GM12878 (cell line): ENCODE data around the gene NUP210L. TPM values are rescaled to one million over a fixed set of nuclear protein-coding genes. Genes with fewer than 3 reads are reported as not detected.

Source experiments
- ASH2L ChIP-seq: fragments of 300-600, 200-600 bp; sonication (generic); IDR thresholded peaks from 2 replicates; pipeline ENCODE4 v1.6.1; 2017; ENCODE audit warnings: low read depth, mild to moderate bottlenecking, borderline replicate concordance
- BCL11A ChIP-seq: IDR thresholded peaks from 2 replicates; pipeline ENCODE4 v1.6.1; 2011; ENCODE audit warnings: low read depth, low read length
- BCL3 ChIP-seq: IDR thresholded peaks from 2 replicates; pipeline ENCODE4 v1.6.1; 2011; ENCODE audit warnings: borderline replicate concordance, low read depth, mild to moderate bottlenecking, moderate library complexity, low read length; ENCODE audit not compliant: insufficient read depth, poor library complexity, severe bottlenecking
- BRCA1 ChIP-seq: IDR thresholded peaks from 2 replicates; pipeline ENCODE4 v1.6.1; 2011; ENCODE audit warnings: low read depth, low read length, improper control_type of control experiment
- DPF2 ChIP-seq: fragments of 450-650 bp; IDR thresholded peaks from 2 replicates; pipeline ENCODE4 v1.6.1; 2017; ENCODE audit warnings: mild to moderate bottlenecking
- E2F8 ChIP-seq: fragments of 450-650 bp; IDR thresholded peaks from 2 replicates; pipeline ENCODE4 v1.6.1; 2018; ENCODE audit warnings: mild to moderate bottlenecking, low read depth, moderate library complexity; ENCODE audit not compliant: partially characterized antibody
- EP300 ChIP-seq, 2 experiments: fragments of 150-350 bp in 1 of 2; IDR thresholded peaks; 2 replicates each; pipeline ENCODE4 v1.6.1; 2011 to 2012; ENCODE audit warnings: low read depth in 2 of 2, low read length in 2 of 2, borderline replicate concordance in 1 of 2, improper control_type of control experiment in 1 of 2, inconsistent platforms in 1 of 2; ENCODE audit not compliant: control insufficient read depth in 1 of 2
- FOXK2 ChIP-seq: fragments of 450-650 bp; IDR thresholded peaks from 2 replicates; pipeline ENCODE4 v1.6.1; 2017; ENCODE audit warnings: mild to moderate bottlenecking, moderate library complexity
- GATAD2B ChIP-seq: fragments of 450-650 bp; conservative IDR thresholded peaks from 2 replicates; pipeline ENCODE4 v1.6.1; 2017; ENCODE audit warnings: low read depth, mild to moderate bottlenecking, moderate library complexity
- HCFC1 ChIP-seq: fragments of 150-350 bp; IDR thresholded peaks from 2 replicates; pipeline ENCODE4 v1.6.1; 2014; ENCODE audit warnings: low read length
- HSF1 ChIP-seq: fragments of 150-350 bp; IDR thresholded peaks from 2 replicates; pipeline ENCODE4 v1.6.1; 2014; ENCODE audit warnings: mild to moderate bottlenecking, low read depth, low read length
- KLF5 ChIP-seq: fragments of 450-650 bp; IDR thresholded peaks from 2 replicates; pipeline ENCODE4 v1.6.1; 2014; ENCODE audit warnings: mild to moderate bottlenecking; ENCODE audit not compliant: partially characterized antibody
- MAX ChIP-seq: IDR thresholded peaks from 2 replicates; pipeline ENCODE4 v1.6.1; 2012; ENCODE audit warnings: low read depth, low read length, improper control_type of control experiment
- NR2C1 ChIP-seq: fragments of 450-650 bp; IDR thresholded peaks from 2 replicates; pipeline ENCODE4 v1.6.1; 2017; ENCODE audit warnings: antibody characterized with exemption, mild to moderate bottlenecking, moderate library complexity
- NRF1 ChIP-seq: conservative IDR thresholded peaks from 2 replicates; pipeline ENCODE4 v1.6.1; 2011; ENCODE audit warnings: mild to moderate bottlenecking, low read depth, low read length, improper control_type of control experiment
- POLR2A ChIP-seq: IDR thresholded peaks from 2 replicates; pipeline ENCODE4 v1.6.1; 2011; ENCODE audit warnings: low read depth, mild to moderate bottlenecking, low read length
- SIN3A ChIP-seq: IDR thresholded peaks from 2 replicates; pipeline ENCODE4 v1.6.1; 2012; ENCODE audit warnings: low read depth, low read length, improper control_type of control experiment
- SMAD5 ChIP-seq: IDR thresholded peaks from 2 replicates; pipeline ENCODE4 v1.6.1; 2016; ENCODE audit warnings: antibody characterized with exemption, low read depth
- SP1 ChIP-seq: IDR thresholded peaks from one replicate; pipeline ENCODE4 v1.6.1; 2011; ENCODE audit warnings: low read depth, low read length
- TBL1XR1 ChIP-seq: IDR thresholded peaks from 2 replicates; pipeline ENCODE4 v1.6.1; 2012; ENCODE audit warnings: low read depth, low read length, improper control_type of control experiment
- ZNF217 ChIP-seq: fragments of 450-650 bp; IDR thresholded peaks from 2 replicates; pipeline ENCODE4 v1.6.1; 2017; ENCODE audit warnings: antibody characterized with exemption, mild to moderate bottlenecking
- ZNF274 ChIP-seq: IDR thresholded peaks from one replicate; pipeline ENCODE4 v1.8.0; 2011; ENCODE audit not compliant: insufficient read length, insufficient read depth
- ZNF384 ChIP-seq: IDR thresholded peaks from 2 replicates; pipeline ENCODE4 v1.6.1; 2012; ENCODE audit warnings: low read depth, mild to moderate bottlenecking, low read length, improper control_type of control experiment, borderline replicate concordance
- polyA plus RNA-seq, 11 experiments: library from polyadenylated mRNA; depleted of rRNA in 4 of 11; unstranded in 6 of 11; stranded (reverse) in 5 of 11; fragments of >200 nt; fragmentation: Nextera tagmentation in 4 of 11; fragmentation: Illumina TruSeq in 1 of 11; extraction: Ambion mirVana in 4 of 11; extraction: Trizol in 1 of 11; gene quantifications; 1 replicate in 1 of 11; 2 replicates in 10 of 11; pipeline versions ENCODE4 v1.2.1 to v1.2.3, GENCODE V29; 2011 to 2016; ENCODE audit warnings: inconsistent platforms in 2 of 11, missing spikeins in 2 of 11, low read depth in 1 of 11
- total RNA-seq, 4 experiments: library from RNA; depleted of rRNA in 3 of 4; stranded (reverse); fragments of >200 nt in 3 of 4; fragmentation: Illumina TruSeq in 1 of 4; extraction: Trizol in 1 of 4; gene quantifications; 2 replicates each; pipeline versions ENCODE4 v1.2.1 to v1.2.3, GENCODE V29; 2013 to 2021
- TF ChIP-seq, protein P1 (sequence below): fragments of 450-650 bp; IDR thresholded peaks from 2 replicates; pipeline ENCODE4 v1.6.1; 2017; ENCODE audit warnings: mild to moderate bottlenecking, low read depth, inconsistent platforms; ENCODE audit not compliant: poor library complexity, severe bottlenecking

Gene NUP210L
- total and polyA plus RNA-seq, 10 of the 15 experiments (the other 5 are each of a cell fraction or from before 2014, with no cell fraction given) = 0.04 to 0.08 (median 0.07) TPM; not detected in 7

GRCh38 chr1:153990468-153991150, 164.3 kb downstream of the NUP210L start, which contains the start of gene RPS27 (continued):
- TF ChIP-seq E2F8 (peak; percentile 69), EP300 (IDR thresholded peaks at IDR 0.05; ENCODE audit: borderline replicate concordance in 1 of 2, control insufficient read depth in 1 of 2, low read depth in 2 of 2, low read length in 2 of 2) (no peak), POLR2A (peak; percentile 100), ZNF274 (no peak), NRF1 (no peak), ASH2L (no peak), MAX (no peak), KLF5 (peak; percentile 81), ZNF217 (no peak), NR2C1 (peak; percentile 88), HSF1 (no peak), BCL11A (no peak), BCL3 (no peak), SP1 (peak; percentile 42), SIN3A (no peak), TBL1XR1 (no peak), FOXK2 (no peak; the same call in 1 of the 2 replicates), BRCA1 (no peak), HCFC1 (peak; percentile 88), ZNF384 (no peak), SMAD5 (peak; percentile 99), GATAD2B (no peak), DPF2 (no peak)
- TF ChIP-seq, protein P1, sequence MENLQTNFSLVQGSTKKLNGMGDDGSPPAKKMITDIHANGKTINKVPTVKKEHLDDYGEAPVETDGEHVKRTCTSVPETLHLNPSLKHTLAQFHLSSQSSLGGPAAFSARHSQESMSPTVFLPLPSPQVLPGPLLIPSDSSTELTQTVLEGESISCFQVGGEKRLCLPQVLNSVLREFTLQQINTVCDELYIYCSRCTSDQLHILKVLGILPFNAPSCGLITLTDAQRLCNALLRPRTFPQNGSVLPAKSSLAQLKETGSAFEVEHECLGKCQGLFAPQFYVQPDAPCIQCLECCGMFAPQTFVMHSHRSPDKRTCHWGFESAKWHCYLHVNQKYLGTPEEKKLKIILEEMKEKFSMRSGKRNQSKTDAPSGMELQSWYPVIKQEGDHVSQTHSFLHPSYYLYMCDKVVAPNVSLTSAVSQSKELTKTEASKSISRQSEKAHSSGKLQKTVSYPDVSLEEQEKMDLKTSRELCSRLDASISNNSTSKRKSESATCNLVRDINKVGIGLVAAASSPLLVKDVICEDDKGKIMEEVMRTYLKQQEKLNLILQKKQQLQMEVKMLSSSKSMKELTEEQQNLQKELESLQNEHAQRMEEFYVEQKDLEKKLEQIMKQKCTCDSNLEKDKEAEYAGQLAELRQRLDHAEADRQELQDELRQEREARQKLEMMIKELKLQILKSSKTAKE = peak; percentile 28
